Stimulated activated naive CD8-positive, alpha-beta T cell treated with anti-CD3 and anti-CD28 coated beads, Interleukin-15, amount 100 ng/mL, for 72 hours (primary cell): ENCODE results near the gene ADRA2B.

Experiments
- ATAC-seq: fragments of 150-1000 bp; cut with Tn5 transposase; 2 replicates; pipeline ENCODE4 v1.10.0; 2021; ENCODE audit warnings: mild to moderate bottlenecking, moderate library complexity
- DNase-seq, 2 donors: peaks; one replicate each; pipeline ENCODE4 v3.0.0; 2021 to 2022
- H3K27ac Mint-ChIP-seq, 2 donors: one replicate each; pipeline ENCODE4 v1.8.0; 2022; ENCODE audit warnings: mild to moderate bottlenecking in 2 of 2, mixed read lengths in 2 of 2, moderate library complexity in 2 of 2
- H3K27me3 Mint-ChIP-seq: one replicate; pipeline ENCODE4 v1.8.0; 2022; ENCODE audit warnings: mixed read lengths
- H3K4me1 Mint-ChIP-seq: one replicate; pipeline ENCODE4 v1.8.0; 2022; ENCODE audit warnings: mild to moderate bottlenecking, mixed read lengths
- H3K4me3 Mint-ChIP-seq, 2 donors: one replicate each; pipeline ENCODE4 v1.8.0; 2022; ENCODE audit warnings: mild to moderate bottlenecking in 2 of 2, mixed read lengths in 2 of 2, moderate library complexity in 1 of 2
- H3K9me3 Mint-ChIP-seq, 2 donors: one replicate each; pipeline ENCODE4 v1.8.0; 2022; ENCODE audit warnings: mixed read lengths in 2 of 2

The ADRA2B gene

GRCh38 chr2:96131813-96132745 lies 15.7 kb upstream of the ADRA2B start:
- no peak for DNase-seq
- Mint-ChIP-seq H3K27me3 (no peaks in the 10 kb centered on the region), H3K27ac (peak overlapping the region; percentile 88 to 93), H3K4me3 (peak overlapping the region; percentile 4 to 51), H3K9me3 (no peaks in the 10 kb centered on the region), H3K4me1 (peaks cover 33% of the 10 kb centered on the region)
- no peak for ATAC-seq

DNA sequence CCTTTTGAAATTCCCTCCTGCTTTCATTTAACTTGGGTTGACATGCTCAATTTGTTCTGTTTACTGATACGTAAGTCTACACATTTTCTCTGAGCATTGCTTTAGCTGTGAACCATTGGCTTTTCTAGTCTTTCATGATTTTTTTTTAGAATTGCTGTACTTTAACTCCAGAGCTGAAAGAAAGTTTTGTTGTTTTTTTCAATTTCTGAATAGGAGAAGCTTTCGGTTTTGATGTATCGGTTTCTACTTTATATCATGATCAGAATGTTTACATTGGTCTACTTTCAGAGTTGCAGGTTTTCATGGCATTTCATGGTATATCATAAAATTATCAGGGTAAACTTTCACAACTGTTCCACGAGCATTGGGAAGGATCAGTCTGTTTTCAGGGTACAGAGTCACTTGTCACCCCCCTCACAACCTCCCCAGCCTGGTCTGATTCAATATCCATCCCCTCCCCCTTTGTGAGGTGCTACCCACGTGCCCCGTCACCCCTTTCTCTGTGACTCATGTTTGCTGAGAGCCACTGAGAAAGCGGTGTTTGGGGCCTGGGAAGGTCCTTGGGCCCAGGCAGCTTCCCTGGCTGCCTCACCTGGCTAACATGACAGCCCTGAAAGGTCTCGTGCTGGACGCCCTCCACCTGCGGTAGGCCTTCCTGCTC lies 14.9 kb upstream of the ADRA2B start:
- Mint-ChIP-seq H3K9me3 (no peaks in the 10 kb centered on the region), H3K27me3 (no peaks in the 10 kb centered on the region), H3K27ac (peak overlapping the region; percentile 88 to 93), H3K4me3 (peak overlapping the region; percentile 4 to 51), H3K4me1 (peaks cover 33% of the 10 kb centered on the region)
- DNase-seq (no peak), ATAC-seq (peak; percentile 44)

- H3K4me1 Mint-ChIP-seq, result peaks cover 33% of the 10 kb centered on the region
- H3K9me3 Mint-ChIP-seq, result no peaks in the 10 kb centered on the region
- no peak overlapping the region for H3K27ac Mint-ChIP-seq
- no peaks in the 10 kb centered on the region for H3K27me3 Mint-ChIP-seq
- DNase-seq, result no peak
- no peak for ATAC-seq
- no peak overlapping the region for H3K4me3 Mint-ChIP-seq
Observed at GRCh38 chr2:96130483-96130882, 14.1 kb upstream of the ADRA2B start.

DNA sequence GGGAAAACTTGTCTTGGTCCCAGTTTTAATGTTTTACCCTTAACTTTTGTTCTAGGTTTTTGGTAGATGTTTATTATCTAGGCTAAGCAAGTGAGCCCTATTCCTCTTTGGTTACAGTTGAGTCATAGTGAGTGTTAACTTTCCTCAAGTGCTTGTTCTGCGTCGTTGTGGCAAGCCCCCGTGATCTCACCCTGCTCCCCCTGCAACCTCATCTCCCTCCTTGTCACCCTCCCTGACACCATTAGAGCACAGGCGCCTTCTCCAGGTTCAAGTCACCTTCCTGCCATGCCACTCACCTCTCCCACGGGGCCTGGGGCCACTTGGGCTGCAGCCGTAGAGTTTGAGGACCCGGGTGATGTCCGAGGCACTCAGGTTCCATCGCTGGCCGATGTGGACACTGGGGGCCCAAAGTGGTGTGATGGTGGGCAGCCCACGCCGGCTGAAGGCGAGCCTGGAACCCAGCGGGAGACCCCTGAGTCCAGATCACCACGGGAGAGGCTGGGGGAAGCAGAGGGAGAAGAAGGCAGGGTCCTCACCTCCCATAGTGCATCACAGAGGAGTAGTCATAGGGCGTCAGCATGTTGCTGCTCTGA lies 13.3 kb upstream of the ADRA2B start:
- H3K27me3 Mint-ChIP-seq, result no peaks in the 10 kb centered on the region
- H3K4me1 Mint-ChIP-seq, result peaks cover 33% of the 10 kb centered on the region
- H3K4me3 Mint-ChIP-seq, result no peak overlapping the region
- no peak for DNase-seq
- peak overlapping the region in 1 of 2 donors; percentile 42 for H3K27ac Mint-ChIP-seq
- no peak for ATAC-seq
- H3K9me3 Mint-ChIP-seq, result no peaks in the 10 kb centered on the region

GRCh38 chr2:96128456-96128855 lies 12.1 kb upstream of the ADRA2B start:
- Mint-ChIP-seq H3K4me3 (no peak overlapping the region), H3K4me1 (peaks cover 33% of the 10 kb centered on the region), H3K9me3 (no peaks in the 10 kb centered on the region), H3K27ac (no peak overlapping the region), H3K27me3 (no peaks in the 10 kb centered on the region)
- no peak for DNase-seq
- ATAC-seq, result no peak

DNA sequence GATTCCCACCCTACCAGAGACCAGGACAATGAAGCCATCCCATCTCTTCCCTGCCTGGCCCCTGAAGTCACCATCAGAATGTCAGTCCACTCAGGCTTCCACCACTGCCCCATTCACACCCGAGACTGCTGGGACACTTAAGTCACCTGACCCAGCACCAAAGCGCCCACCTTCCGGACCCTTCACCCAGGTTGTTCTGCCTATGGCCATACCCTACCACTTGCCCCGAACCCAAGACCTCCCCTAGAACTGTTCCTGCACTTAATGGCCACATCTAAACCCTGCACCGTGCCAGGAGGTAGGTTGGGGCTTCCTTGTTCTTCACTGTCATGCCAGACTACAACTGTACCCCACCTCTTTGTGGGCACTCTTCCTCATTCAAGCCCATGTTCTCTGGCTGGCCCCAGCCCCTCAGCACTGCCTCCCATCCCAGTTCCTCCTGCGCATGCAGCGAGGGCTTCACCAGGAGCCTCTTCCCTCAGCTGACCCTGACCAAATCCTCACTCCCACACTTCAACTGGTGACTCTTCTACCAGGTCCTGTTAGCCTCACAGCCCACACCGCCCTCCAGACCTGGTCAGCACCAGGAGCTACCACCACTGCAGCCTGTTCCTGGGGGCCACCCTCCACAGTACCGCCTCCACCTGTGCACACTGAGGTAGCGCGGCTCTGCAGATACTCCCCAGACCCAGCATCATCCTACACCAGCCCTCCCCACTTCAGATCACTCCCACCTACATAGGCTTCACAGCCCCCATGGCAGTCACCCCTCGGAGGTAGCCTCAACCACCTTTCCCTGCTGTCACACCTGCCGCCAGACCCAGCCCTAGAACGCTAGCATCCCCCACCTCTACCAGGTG lies 8.3 kb upstream of the ADRA2B start:
- Mint-ChIP-seq H3K27ac (peak overlapping the region in 1 of 2 donors; percentile 28), H3K9me3 (no peaks in the 10 kb centered on the region), H3K4me3 (no peak overlapping the region), H3K4me1 (peaks cover 22% of the 10 kb centered on the region), H3K27me3 (peaks cover 23% of the 10 kb centered on the region)
- ATAC-seq (no peak), DNase-seq (no peak)

DNA sequence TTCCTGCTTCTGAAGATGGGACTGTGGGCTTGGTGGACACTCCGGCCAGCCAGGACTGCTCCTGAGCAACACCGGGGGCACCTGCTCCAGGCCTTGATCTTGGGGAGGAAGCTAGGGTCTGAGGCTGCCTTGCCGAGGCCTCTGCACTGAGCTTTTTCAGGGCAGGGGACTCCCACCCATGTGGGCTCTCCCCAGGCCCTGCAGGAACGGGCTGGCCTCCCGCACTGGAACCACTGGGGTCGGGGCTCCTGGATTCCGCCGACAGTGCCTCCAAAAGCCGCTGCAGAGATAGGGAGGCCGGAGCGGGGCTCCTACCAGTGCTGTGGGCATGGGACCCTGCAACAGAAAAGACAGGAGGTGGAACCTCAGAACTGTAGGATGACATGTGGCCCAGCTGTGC lies 7.6 kb upstream of the ADRA2B start:
- peaks cover 30% of the 10 kb centered on the region for H3K27me3 Mint-ChIP-seq

DNA sequence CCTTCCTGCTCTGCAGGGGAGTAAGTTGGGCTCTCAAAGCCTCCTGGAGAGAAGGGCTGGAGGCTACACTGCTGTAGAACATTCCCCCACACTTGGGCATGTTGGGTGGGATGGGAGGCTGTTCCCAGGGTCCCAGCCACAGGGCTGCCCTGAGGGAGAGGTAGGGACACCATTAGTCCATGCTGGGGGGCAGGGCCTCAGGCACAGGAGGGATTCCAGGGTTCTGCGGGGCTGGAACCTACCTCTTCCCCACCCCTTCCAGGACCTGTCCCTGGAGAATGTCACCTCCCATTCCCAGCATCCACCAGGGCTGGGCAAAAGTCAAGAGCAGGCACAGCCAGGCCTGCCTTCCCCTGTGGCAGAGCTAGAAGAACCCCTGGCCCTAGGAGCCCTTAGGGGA lies 6.9 kb upstream of the ADRA2B start:
- Mint-ChIP-seq H3K27ac (no peak overlapping the region), H3K4me3 (no peak overlapping the region), H3K27me3 (peaks cover 36% of the 10 kb centered on the region), H3K4me1 (peaks cover 23% of the 10 kb centered on the region), H3K9me3 (no peaks in the 10 kb centered on the region)
- no peak for ATAC-seq
- no peak for DNase-seq

More for the DNA sequence above, 7.6 kb upstream of the ADRA2B start:
- Mint-ChIP-seq H3K4me3 (no peak overlapping the region), H3K9me3 (no peaks in the 10 kb centered on the region), H3K4me1 (peaks cover 23% of the 10 kb centered on the region), H3K27ac (no peak overlapping the region)
- DNase-seq (no peak), ATAC-seq (no peak)

- Mint-ChIP-seq H3K27ac (no peak overlapping the region), H3K4me3 (no peak overlapping the region)
Observed at GRCh38 chr2:96122391-96122790, 6.0 kb upstream of the ADRA2B start.

DNA sequence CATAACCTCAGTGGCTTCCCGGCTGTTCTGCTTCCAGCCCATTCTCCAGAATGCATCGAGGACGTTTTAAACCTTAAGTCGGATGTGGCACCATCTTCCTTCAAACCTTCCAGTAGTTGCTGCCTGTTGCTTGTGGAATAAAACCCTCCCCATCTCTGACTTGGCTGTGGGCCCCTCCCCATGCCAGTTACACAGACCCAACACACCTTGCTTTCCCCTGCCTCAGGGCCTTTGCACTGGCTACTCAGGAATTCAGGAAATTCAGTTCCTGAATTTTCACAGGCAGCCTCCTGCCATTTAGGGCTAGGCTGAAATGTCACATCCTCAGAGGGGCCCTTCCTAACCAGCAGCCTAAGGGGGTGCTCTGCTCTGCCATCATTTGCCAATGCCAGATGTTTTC lies 5.0 kb upstream of the ADRA2B start:
- Mint-ChIP-seq H3K4me3 (no peak overlapping the region), H3K27ac (no peak overlapping the region), H3K9me3 (no peaks in the 10 kb centered on the region), H3K27me3 (peaks cover 47% of the 10 kb centered on the region), H3K4me1 (peaks cover 35% of the 10 kb centered on the region)
- no peak for ATAC-seq
- DNase-seq, result no peak

More at GRCh38 chr2:96122391-96122790, 6.0 kb upstream of the ADRA2B start:
- peaks cover 45% of the 10 kb centered on the region for H3K27me3 Mint-ChIP-seq
- H3K9me3 Mint-ChIP-seq, result no peaks in the 10 kb centered on the region
- H3K4me1 Mint-ChIP-seq, result peaks cover 32% of the 10 kb centered on the region
- ATAC-seq, result no peak
- no peak for DNase-seq

GRCh38 chr2:96120991-96121390 lies 4.6 kb upstream of the ADRA2B start:
- peaks cover 39% of the 10 kb centered on the region for H3K4me1 Mint-ChIP-seq
- H3K27ac Mint-ChIP-seq, result no peak overlapping the region
- no peaks in the 10 kb centered on the region for H3K9me3 Mint-ChIP-seq
- ATAC-seq (no peak), DNase-seq (no peak)
- H3K4me3 Mint-ChIP-seq, result no peak overlapping the region
- H3K27me3 Mint-ChIP-seq, result peaks cover 49% of the 10 kb centered on the region

DNA sequence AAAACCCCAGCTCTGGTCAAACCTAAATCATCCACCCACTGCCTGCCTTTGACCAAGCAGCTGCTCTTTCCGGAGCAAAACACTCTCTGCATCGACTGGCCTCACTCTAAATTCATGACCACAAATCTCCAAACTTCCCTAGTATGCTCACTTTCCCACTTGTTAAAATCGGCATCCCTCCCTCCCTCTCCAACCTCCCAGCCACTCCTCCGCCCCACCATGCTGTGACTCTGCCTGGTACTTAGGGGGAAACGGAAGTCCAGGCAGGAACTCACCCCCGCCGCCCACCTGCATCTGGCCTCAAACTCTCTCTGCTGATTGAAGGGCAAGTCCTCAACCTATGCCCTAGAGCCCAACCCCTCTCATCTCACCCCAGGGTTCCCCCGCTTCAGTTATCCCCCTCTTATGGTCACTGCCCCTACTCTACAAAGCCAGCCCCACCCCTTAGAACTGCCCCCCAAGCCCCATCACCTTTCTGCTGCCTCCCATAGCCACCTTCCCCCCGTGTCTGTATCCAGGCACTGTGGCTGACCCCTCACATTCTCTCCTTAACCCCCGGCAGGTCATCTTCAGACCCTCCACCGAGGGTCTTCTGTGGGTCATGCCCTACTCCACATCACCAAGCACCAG lies 3.8 kb upstream of the ADRA2B start:
- Mint-ChIP-seq H3K27me3 (peaks cover 57% of the 10 kb centered on the region), H3K9me3 (no peaks in the 10 kb centered on the region), H3K4me3 (peak overlapping the region in 1 of 2 donors; percentile 45), H3K27ac (no peak overlapping the region), H3K4me1 (peaks cover 45% of the 10 kb centered on the region)
- ATAC-seq (no peak), DNase-seq (no peak)

DNA sequence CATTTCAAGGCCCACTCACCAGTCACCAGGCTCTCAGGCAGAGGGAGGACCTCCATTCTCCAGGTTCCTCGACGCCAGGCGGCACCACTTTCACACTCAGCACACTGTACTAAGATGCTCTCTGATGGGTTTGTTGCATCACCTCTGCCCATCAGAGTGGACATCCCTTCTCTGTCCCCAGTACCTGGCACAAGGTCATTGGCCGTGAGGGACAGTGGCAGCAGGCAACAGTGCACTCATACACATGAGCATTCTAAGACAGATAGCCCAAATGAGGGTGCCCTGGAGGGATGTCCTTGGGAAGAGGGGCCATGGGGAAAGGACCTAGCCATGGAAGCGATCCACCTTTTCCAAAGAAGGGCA lies 3.0 kb upstream of the ADRA2B start:
- no peaks in the 10 kb centered on the region for H3K9me3 Mint-ChIP-seq
- ATAC-seq, result no peak
- H3K4me1 Mint-ChIP-seq, result peaks cover 45% of the 10 kb centered on the region
- H3K27me3 Mint-ChIP-seq, result peaks cover 61% of the 10 kb centered on the region
- no peak overlapping the region for H3K27ac Mint-ChIP-seq
- no peak for DNase-seq
- no peak overlapping the region for H3K4me3 Mint-ChIP-seq

GRCh38 chr2:96118698-96119388 lies 2.5 kb upstream of the ADRA2B start:
- Mint-ChIP-seq H3K27me3 (peaks cover 61% of the 10 kb centered on the region), H3K9me3 (no peaks in the 10 kb centered on the region), H3K4me3 (no peak overlapping the region), H3K27ac (no peak overlapping the region), H3K4me1 (peaks cover 45% of the 10 kb centered on the region)
- ATAC-seq (no peak), DNase-seq (no peak)
